Measurements from ENCODE around the gene PDGFB.

Gene PDGFB

GRCh38 chr22:39209756-39210155 lies 35.0 kb downstream of the PDGFB start:
- Histone ChIP-seq H3K4me3 (ENCODE audit: low read depth, low read length, poor library complexity, severe bottlenecking) (no peak overlapping the region), H3K9me2 (ENCODE audit: low read depth, low read length) (no peaks in the 10 kb centered on the region), H3K4me2 (ENCODE audit: low read length) (no peak overlapping the region), H3K27ac (ENCODE audit: low read depth, low read length, poor library complexity, severe bottlenecking) (no peak overlapping the region), H3K9me3 (ENCODE audit: low read length) (no peaks in the 10 kb centered on the region), H3K9ac (ENCODE audit: low read length) (no peak overlapping the region), H3K36me3 (ENCODE audit: insufficient read depth, low read length) (no peaks in the 10 kb centered on the region), H3K27me3 (ENCODE audit: insufficient read depth, low read length) (peaks cover 3% of the 10 kb centered on the region; the same call in 1 of the 2 replicates), H4K20me1 (ENCODE audit: insufficient read depth, low read length) (no peaks in the 10 kb centered on the region), H3F3A (ENCODE audit: insufficient read depth, low read length) (no peaks in the 10 kb centered on the region), H3K4me1 (ENCODE audit: insufficient read depth, low read length, severe bottlenecking) (no peaks in the 10 kb centered on the region), H3K79me2 (ENCODE audit: insufficient read depth, low read length) (no peaks in the 10 kb centered on the region), H2AFZ (ENCODE audit: low read length) (no peak overlapping the region)
- TF ChIP-seq EZH2 (IDR thresholded peaks at IDR 0.05; ENCODE audit: borderline replicate concordance, low read length) = no peak
- TF ChIP-seq, protein P1, sequence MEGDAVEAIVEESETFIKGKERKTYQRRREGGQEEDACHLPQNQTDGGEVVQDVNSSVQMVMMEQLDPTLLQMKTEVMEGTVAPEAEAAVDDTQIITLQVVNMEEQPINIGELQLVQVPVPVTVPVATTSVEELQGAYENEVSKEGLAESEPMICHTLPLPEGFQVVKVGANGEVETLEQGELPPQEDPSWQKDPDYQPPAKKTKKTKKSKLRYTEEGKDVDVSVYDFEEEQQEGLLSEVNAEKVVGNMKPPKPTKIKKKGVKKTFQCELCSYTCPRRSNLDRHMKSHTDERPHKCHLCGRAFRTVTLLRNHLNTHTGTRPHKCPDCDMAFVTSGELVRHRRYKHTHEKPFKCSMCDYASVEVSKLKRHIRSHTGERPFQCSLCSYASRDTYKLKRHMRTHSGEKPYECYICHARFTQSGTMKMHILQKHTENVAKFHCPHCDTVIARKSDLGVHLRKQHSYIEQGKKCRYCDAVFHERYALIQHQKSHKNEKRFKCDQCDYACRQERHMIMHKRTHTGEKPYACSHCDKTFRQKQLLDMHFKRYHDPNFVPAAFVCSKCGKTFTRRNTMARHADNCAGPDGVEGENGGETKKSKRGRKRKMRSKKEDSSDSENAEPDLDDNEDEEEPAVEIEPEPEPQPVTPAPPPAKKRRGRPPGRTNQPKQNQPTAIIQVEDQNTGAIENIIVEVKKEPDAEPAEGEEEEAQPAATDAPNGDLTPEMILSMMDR (IDR thresholded peaks at IDR 0.05; ENCODE audit: low read length) = no peak

GRCh38 chr22:39208013-39208680 lies 36.6 kb downstream of the PDGFB start:
- no peak overlapping the region for H3K4me3 ChIP-seq (ENCODE audit: low read depth, low read length, poor library complexity, severe bottlenecking)
- H4K20me1 ChIP-seq (ENCODE audit: insufficient read depth, low read length) = no peaks in the 10 kb centered on the region
- H3K9me3 ChIP-seq (ENCODE audit: low read length) = no peaks in the 10 kb centered on the region
- H3K36me3 ChIP-seq (ENCODE audit: insufficient read depth, low read length) = no peaks in the 10 kb centered on the region
- H3K4me2 ChIP-seq (ENCODE audit: low read length) = no peak overlapping the region
- H3F3A ChIP-seq (ENCODE audit: insufficient read depth, low read length) = no peaks in the 10 kb centered on the region
- H3K4me1 ChIP-seq (ENCODE audit: insufficient read depth, low read length, severe bottlenecking) = no peaks in the 10 kb centered on the region
- H3K27me3 ChIP-seq (ENCODE audit: insufficient read depth, low read length) = no peaks in the 10 kb centered on the region; the same call in 1 of the 2 replicates
- H2AFZ ChIP-seq (ENCODE audit: low read length) = no peak overlapping the region
- H3K9ac ChIP-seq (ENCODE audit: low read length) = no peak overlapping the region
- no peaks in the 10 kb centered on the region for H3K79me2 ChIP-seq (ENCODE audit: insufficient read depth, low read length)
- TF ChIP-seq, protein P1 (IDR thresholded peaks at IDR 0.05; ENCODE audit: low read length) = no peak
- no peak for TF ChIP-seq EZH2 (IDR thresholded peaks at IDR 0.05; ENCODE audit: borderline replicate concordance, low read length)
- H3K27ac ChIP-seq (ENCODE audit: low read depth, low read length, poor library complexity, severe bottlenecking) = no peak overlapping the region
- no peaks in the 10 kb centered on the region for H3K9me2 ChIP-seq (ENCODE audit: low read depth, low read length)

GRCh38 chr22:39207141-39208012 lies 37.4 kb downstream of the PDGFB start:
- H3K4me1 ChIP-seq (ENCODE audit: insufficient read depth, low read length, severe bottlenecking) = no peaks in the 10 kb centered on the region
- no peak overlapping the region for H3K4me3 ChIP-seq (ENCODE audit: low read depth, low read length, poor library complexity, severe bottlenecking)
- H3K4me2 ChIP-seq (ENCODE audit: low read length) = no peak overlapping the region
- no peaks in the 10 kb centered on the region for H3K9me2 ChIP-seq (ENCODE audit: low read depth, low read length)
- TF ChIP-seq, protein P1 (IDR thresholded peaks at IDR 0.05; ENCODE audit: low read length) = no peak
- no peak for TF ChIP-seq EZH2 (IDR thresholded peaks at IDR 0.05; ENCODE audit: borderline replicate concordance, low read length)
- H2AFZ ChIP-seq (ENCODE audit: low read length) = no peak overlapping the region
- H3K27me3 ChIP-seq (ENCODE audit: insufficient read depth, low read length) = no peaks in the 10 kb centered on the region; the same call in 1 of the 2 replicates
- H3K9ac ChIP-seq (ENCODE audit: low read length) = no peak overlapping the region
- H3K9me3 ChIP-seq (ENCODE audit: low read length) = no peaks in the 10 kb centered on the region
- no peaks in the 10 kb centered on the region for H3F3A ChIP-seq (ENCODE audit: insufficient read depth, low read length)
- H3K27ac ChIP-seq (ENCODE audit: low read depth, low read length, poor library complexity, severe bottlenecking) = no peak overlapping the region
- no peaks in the 10 kb centered on the region for H4K20me1 ChIP-seq (ENCODE audit: insufficient read depth, low read length)
- H3K36me3 ChIP-seq (ENCODE audit: insufficient read depth, low read length) = no peaks in the 10 kb centered on the region
- no peaks in the 10 kb centered on the region for H3K79me2 ChIP-seq (ENCODE audit: insufficient read depth, low read length)
